GM19372 (cell line): ENCODE data around the gene SRGAP3.
"Not testable (repeated sequence)": the region's sequence is repeated elsewhere in the genome, so short reads cannot be mapped to it uniquely, and the experiment has no call there.

ENCODE experiments used
- ATAC-seq: cut with Tn5 transposase; IDR thresholded peaks from one replicate; pipeline ENCODE4 v1.9.1; 2021; ENCODE audit warnings: mild to moderate bottlenecking, low read depth, moderate library complexity; ENCODE audit not compliant: unreplicated experiment

The SRGAP3 gene

DNA sequence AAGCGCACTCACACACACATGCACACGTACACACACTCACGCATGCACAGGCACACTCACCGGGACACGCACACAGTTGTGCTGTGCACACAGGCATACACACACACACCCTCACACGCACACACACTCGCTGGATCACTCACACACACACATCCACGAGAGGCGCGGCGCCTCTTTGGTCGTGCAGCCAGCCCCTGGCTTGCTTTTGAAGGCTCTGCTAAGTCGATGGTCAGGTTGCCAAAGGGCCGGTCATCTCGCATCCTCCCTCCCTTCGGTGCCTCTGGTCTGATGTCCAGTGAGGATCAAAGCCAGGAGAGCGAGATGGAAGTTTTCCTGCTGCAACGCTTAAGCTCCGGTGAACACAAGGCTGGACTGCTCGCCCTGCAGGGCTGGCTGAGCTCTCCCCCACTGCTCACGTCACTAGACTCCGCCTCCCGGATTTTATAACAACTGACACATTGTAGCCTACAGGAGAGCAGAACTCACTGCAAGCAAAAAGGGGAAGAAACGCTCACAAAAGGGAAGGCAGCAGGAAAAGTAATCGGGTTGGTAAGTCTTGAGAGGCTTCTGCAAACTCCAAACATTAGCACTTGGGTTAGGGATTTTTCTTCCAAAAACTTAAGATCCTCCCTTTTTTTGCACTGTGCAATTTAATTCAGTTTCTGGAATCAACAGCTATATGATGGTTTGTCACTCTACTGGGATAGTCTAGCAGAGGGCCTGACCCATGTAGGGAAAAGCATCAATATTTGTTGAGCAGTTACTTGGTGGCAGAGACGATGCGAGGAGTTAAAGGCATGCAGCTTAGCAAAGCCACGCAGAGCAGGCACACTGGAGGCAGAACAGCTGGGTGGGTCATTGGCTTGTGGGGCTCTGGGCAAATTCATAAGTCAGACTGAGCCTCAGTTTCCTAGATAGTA lies at the start of gene SRGAP3:
Gene SRGAP3, minus strand, starts transcription at position 374 of the 920 bp plus-strand sequence. CDS start 695 bp downstream, outside the sequence.
- ATAC-seq = peak; percentile 100

DNA sequence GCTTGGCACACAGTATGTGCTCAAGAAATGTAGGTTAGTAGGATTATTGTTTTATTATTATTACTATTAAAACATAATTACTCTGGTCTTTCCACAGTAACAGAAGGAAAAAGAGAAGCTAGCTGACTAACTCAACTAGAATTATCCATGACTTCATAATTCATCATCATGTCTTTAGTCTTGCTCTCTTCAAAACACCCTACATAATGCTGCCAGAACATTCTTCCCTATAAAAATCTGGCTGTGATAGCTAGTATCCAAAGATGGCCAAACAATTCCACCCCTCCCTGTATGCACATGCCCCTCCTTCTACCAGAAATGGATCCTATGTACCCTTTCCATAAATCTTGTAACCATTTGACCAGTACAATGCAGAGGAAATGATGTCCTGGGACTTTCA lies 48.8 kb upstream of the SRGAP3 start:
- ATAC-seq = no peak

DNA sequence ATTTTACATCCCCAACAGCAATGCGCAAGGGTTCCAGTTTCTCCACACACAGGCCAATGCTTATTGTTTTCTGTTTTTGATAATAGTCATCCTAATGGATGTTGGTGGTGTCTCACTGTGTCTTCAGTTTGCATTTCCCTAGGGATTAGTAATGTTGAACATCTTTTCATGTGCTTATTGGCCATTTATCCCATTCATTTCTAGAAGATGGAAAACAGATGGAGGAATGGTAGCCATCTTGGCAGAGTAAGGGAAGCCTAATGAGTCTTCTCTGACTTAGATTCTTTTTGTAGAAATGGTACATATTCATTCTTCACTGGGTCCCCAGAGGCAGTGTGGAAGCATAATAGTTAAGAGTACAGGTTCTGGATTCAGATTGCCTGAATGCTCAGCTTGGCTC lies 46.8 kb upstream of the SRGAP3 start:
- ATAC-seq = no peak

DNA sequence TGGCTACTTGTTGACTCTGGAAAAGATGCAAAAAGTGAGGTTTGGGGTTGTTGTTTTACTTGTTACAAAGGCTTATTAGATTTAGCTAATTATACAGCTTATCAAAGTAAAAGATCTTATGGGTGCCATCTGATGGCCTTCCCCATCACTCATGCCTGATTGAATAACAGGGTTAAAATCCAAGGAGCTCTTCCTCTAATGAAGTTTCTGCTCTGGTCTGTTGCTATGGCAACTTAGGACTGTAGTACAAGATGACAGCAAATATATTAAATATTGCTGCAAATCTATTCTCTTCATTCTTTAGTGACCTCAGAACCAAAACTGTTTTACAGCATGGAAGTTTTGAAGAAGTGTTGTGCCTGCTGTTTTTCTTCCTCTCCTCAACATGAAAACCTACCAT lies 45.6 kb upstream of the SRGAP3 start:
- no peak for ATAC-seq

DNA sequence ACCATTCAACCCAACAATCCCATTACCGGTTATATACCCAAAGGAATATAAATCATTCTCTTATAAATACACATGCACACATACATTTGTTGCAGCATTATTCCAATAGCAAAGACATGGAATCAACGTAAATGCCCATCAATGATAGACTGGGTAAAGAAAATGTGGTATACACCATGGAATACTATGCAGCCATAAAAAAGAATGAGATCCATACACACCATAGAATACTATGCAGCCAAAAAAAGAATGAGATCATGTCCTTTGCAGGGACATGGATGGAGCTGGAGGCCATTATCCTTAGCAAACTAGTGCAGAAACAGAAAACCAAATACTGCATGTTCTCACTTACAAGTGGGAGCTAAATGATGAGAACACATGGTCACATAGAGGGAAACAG lies 44.5 kb upstream of the SRGAP3 start:
- ATAC-seq = not testable (repeated sequence)

DNA sequence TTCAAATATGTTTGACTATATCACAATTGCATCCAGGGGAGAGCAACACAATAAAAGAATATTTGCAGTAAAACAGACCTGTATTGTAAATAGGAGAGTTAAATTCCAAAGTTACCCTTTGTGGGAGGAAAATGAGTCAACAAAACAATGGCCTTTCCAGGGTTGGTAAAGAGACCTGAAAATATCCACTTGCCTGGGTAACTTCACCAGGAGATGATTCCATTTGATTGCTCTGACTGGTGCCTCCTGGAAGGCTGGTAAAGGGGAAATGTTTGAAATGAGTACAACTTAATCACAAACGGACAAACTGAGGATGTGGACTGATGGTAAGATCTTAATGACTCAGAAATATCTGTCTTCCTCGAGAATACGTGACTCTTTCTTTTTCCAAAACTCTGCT lies 43.6 kb upstream of the SRGAP3 start:
- no peak for ATAC-seq

DNA sequence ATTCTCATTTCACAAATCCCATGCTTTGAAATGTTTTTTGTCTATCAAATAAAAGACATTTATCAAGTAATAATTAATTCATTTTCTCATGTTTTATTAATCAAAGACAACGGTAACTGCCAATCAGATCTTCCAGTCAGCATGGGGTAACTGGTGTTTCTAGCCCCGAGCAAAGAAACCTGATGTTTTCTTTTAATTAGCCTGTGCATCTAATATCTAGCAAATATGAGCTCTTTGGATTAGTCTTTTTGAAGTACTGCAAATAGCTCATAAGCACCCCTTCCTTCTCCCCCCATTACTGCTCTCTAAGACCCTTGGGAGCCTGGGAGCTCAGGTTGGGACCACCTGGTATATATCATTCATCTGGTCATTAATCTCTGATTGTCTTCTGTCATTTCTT lies 43.1 kb upstream of the SRGAP3 start:
- no peak for ATAC-seq

DNA sequence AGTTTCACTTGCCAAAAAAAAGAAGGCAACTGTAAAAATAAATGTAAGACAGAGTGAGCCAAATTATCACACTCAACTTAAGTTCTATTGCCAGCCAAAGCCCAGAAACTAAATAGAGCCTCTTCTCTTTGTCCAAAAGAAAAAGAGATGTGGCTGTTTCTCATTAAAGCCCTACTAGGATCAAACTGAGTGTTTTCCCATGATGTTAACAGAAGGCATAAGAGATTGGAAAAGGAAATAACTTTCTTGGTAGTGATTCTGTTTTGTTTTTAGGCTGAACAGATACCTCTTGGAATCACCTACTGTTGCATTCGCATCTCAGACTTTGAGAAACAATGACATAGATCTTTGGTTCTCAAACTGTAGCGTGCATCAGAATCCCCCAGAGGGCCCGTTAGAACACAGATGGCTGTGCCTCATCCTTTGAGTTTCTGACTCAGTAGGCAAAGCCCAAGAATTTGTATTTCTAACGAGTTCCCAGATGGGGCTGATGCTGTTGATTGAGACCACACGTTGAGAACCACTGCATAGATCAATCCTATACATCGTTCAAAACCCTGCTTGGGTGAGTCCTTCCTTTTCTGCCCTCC lies 42.5 kb upstream of the SRGAP3 start:
- no peak for ATAC-seq

DNA sequence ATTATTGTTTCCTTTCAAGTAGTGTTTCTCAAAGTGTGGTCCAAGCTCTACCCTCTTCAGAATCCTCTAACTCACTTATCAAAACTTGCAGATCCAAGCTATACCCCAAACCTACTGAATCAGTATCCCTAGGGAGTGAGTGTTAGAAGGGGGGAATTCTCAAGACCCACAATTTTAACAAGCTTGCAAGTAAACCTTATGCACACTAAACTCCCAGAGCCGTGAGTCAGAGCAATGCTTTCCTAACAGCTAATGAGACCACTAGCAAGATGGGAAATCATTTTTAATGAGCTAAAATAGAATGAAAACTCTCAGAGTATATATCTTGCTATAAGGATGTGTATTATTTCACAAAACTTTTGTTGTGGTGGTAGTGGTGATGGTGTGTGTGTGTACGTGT lies 41.1 kb upstream of the SRGAP3 start:
- ATAC-seq = no peak

DNA sequence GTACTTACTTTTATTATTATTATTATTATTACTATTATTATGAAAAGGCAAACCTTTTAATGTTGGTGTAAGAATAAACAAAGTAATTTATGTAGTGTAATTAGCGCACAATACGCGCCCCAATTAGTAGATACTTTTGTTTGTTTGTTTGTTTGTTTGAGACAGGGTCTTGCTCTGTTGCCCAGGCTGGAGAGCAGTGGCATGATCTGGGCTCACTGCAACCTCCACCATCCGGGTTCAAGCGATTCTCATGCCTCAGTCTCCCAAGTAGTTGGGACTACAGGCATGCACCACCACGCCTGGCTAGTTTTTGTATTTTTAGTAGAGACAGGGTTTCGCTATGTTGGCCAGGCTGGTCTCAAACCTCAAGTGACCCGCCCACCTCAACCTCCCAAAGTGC lies 32.1 kb upstream of the SRGAP3 start:
- not testable (repeated sequence) for ATAC-seq

DNA sequence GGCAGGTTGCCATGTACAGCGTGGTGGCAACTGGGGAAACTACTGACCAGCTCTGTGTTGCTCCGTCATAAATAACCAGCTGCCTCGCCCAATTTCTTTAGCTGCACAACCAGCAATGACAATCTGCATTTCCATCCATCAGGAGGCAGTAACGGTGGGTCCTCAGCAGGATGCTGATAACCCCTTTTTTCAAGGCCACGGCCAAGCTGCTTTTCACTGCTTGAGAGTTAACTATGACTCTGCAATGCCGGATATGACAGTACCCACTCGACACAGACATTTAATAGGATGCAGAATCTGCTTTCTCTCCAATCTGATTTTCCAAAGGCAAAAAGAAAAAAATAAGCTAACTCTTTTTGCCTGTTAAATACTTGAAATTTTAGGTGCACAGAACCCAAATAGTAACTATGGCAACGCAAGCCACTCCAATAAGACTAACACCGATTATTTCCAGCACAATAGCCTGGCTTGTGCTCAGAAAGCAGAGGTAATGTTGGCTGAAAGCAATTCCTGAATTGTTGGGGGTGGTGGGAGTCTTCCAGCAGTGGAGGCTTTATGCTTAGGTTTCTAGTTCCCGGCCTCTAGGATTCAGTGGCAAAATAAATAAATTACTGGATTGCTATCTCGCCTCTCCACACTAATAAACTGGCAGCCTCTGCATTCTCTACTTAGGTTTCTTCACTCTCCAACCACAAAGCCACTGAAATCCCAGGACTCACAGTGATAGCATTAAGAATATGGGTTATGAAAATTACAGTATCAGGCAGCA lies 31.2 kb upstream of the SRGAP3 start:
- no peak for ATAC-seq

DNA sequence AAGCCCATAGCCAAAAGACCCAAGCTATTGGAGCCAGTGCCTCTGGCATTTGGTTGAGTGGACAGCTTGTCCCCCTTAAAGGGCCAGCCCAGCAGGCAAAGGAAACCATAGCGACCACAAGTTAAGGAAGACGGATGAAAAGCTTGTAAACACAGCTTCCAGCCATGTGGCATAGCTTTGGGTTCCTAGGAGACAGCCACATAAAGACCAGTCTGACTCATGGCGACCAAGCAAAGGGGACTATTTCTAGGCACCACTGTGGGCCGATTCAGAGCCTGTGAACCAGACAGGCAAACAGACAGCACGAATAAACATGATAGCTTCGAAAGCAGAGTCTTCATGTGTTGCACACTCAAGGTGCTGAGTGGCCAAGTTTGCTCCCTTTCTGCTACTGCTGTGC lies 30.5 kb upstream of the SRGAP3 start:
- no peak for ATAC-seq

DNA sequence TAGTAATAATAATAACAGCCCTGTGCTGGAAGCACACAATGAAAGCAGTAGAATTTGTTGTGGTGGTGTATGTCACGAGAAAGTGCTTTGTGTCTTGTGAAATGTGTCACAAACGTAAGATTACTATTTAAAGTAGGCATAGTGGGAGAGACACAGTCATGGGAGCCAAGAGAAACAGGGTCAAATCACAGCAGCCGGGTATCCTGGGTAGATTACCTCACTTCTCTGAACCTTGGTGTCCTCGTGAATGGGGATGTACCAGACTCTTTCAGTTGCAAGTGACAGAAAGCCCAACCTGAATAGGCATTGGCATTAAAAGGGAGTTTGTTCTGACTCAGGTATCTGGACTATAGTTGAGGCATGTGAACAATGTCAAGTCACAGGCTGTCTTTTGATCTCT lies 29.1 kb upstream of the SRGAP3 start:
- ATAC-seq = no peak

DNA sequence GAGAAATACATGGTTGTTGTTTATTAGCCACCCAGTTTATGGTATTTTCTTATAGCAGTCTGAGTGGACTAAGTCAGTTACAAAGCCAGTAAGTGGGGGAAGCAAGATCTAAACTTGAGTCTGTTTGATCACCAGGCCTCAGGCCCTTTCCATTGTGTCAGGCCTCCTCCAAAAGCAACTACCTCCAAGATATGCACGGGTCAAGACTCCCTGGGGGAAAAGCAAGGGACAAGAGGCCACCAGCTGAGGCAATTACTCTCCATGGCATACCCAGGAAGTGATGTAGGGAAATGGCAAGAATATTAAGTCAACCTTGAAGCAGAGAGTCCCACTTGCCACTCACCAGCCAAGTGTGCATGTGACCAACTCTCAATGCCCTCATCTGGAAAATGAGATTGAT lies 28.6 kb upstream of the SRGAP3 start:
- no peak for ATAC-seq

DNA sequence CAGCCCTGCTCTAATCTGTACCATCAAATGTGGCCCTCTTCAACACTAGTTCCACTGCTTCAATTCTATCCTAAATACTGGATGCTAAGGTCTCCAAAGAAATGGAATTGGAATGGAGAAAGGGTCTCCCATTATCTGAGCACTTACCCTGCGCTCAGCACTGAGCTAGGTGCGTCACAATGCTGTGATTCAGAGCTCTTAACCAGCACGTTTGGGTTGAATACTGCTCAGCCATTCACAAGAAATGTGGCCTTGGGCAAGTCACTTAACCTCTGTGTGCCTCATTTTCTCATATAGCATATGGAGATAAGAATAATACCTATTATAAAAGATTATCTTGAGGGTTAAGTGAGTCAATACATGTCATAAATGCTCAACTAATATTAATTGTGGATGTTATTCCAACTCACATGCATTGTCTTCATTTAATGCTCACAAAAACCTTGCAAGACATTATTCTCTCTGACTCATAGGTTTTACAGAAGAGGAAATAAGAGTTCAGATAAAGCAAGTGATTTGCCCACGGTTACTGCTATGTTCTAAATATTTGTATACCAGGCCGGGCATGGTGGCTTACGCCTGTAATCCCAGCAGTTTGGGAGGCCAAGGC lies 27.4 kb upstream of the SRGAP3 start:
- no peak for ATAC-seq

DNA sequence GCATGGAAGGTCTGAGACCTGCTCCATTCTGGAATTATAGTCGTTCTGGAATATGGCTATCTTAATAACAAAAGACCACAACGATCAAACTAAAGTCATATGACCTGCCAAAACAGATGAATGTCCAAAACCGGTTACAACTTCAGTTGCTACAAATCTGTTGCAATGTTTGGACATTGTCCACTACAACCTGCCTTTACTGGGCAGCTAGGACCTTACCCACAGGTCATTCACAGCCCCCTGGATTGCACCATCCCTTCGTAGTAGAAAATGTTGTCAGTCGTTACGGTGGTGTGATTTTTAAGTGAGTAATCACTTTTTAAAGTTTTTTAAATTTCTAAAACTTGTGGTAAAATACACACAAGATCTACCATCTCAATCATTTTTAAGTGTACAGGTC lies 22.5 kb upstream of the SRGAP3 start:
- ATAC-seq = no peak

DNA sequence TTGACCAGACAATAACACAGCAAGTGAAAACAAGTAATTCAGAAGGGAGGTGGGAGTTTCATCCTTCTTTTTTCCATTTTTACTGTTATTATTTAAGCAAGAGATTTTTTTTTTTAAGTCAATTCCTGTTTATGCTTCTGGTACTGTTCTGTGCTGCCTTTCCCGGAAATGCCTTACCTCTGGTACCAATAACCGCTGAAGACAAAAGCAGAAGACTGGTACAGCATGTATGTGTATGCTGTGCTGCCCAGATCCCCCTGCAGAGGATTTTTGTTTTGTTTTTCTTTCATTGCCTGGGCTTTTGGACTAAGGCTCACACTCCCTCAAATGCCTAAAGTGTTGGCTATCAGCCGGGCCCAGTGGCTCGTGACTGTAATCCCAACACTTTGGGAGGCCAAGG lies 21.3 kb upstream of the SRGAP3 start:
- ATAC-seq = no peak

DNA sequence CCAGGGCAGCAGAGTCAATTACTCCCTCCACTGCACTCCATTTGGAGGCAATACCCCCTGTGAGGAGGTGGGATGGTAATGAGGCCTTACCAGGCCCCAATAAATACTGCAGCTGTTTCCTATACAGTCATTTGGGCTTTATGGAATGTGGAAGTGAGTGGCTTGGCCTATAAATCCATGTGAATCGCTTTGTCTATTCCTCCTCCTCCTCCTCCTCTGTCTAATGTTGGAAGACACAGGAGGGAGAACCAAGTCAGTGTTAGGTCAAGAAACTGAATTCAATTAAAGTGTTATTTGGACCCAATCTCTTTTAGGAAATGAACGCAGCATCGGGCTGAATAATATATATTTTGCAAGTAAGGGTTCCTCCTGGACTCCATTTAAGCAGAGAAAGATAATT lies 17.3 kb upstream of the SRGAP3 start:
- no peak for ATAC-seq

DNA sequence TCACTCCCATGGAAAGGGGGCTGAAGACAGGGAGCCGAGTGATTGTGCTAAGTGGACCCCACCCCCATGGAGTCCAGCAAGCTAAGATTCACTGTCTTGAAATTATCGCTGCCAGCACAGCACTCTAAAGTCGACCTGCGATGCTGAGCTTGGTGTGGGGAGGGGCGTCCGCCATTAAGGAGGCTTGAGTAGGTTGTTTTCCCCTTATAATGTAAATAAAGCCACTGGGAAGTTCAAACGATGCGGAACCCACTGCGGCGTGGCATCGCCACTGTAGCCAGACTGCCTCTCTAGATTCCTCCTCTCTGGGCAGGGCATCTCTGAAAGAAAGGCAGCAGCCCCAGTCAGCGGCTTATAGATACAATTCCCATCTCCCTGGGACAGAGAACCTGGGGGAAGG lies 10.9 kb upstream of the SRGAP3 start:
- ATAC-seq = no peak

DNA sequence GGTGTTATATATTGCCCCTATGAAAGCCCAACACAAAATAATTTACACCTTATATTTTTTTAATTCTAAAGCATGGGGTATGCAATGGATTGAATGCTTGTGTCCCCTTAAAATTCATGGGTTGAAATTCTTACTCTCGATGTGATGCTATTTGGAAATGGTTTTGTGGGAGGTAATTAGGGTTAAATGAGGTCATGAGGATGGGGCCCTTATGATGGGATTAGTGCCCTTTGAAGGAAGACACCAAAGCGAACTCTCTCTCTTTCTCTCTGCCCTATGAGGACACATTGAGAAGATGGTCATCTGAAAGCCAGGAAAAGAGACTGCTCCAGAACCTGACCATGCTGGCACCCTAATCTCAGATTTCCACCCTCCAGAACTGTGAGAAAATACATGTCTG lies 7.6 kb upstream of the SRGAP3 start:
- no peak for ATAC-seq

DNA sequence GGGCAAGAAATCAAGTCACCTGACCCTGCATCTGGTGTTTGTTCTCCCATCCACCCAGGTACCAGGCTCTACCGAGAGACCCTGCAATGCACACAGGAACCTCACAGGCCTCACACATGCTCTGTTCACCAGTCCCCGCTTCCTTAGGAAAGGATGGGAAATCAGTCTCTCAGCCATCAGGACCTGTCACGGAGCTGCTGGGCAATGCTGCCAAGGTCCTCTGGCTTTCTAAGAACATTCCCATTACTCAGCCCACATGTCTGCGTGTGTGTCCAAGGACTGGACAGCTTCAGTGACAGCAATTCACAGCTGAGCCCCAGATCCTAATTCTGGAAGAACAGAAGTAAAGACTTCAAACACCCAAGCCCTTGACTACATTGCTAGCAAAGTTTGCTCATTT lies 6.5 kb upstream of the SRGAP3 start:
- ATAC-seq = no peak
